ENCODE results near the gene CNPY3. TPM values are rescaled to one million over a fixed set of nuclear protein-coding genes. Genes with fewer than 3 reads are reported as not detected.

Gene CNPY3
- total and polyA plus RNA-seq, 2 of the 13 experiments (the other 11 are each of a cell fraction or from before 2014, with no cell fraction given), result 42.3 to 60.2 TPM

DNA sequence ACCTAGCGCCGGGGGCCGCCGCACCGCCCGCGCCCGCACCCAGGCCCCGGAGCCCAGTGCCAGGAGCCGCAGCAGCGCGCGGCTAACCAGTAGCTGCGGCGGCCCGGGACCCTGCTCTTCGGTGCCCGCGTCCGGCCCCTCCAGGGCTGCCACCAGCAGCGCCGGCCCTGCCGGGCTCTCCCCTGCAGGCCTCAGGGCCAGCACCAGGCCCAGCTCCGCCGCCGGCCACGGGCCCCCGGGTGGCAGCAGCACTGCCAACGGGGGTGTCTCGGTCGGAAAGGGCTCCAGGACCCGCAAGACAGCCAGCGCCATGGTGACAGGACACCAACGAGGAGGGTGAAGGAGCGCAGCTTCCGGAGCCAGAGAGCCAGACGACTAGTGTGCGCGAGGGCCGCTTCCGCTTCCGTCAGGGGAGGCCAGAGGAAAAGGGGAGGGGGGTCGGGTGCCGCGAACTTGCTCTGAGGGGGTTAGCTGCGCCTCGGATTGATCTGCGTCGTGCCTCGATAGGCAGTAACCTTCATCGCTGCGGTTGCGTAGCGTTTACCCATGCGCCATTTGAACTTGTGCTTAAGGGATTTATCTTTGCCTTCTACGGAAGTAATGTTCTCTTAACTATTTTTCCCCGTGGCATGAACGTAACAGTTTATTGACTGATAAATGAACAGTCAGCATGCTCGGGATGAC, 49.7 kb downstream of the CNPY3 start, which contains the start of gene PEX6 (continued):
- TF ChIP-seq, protein P1, sequence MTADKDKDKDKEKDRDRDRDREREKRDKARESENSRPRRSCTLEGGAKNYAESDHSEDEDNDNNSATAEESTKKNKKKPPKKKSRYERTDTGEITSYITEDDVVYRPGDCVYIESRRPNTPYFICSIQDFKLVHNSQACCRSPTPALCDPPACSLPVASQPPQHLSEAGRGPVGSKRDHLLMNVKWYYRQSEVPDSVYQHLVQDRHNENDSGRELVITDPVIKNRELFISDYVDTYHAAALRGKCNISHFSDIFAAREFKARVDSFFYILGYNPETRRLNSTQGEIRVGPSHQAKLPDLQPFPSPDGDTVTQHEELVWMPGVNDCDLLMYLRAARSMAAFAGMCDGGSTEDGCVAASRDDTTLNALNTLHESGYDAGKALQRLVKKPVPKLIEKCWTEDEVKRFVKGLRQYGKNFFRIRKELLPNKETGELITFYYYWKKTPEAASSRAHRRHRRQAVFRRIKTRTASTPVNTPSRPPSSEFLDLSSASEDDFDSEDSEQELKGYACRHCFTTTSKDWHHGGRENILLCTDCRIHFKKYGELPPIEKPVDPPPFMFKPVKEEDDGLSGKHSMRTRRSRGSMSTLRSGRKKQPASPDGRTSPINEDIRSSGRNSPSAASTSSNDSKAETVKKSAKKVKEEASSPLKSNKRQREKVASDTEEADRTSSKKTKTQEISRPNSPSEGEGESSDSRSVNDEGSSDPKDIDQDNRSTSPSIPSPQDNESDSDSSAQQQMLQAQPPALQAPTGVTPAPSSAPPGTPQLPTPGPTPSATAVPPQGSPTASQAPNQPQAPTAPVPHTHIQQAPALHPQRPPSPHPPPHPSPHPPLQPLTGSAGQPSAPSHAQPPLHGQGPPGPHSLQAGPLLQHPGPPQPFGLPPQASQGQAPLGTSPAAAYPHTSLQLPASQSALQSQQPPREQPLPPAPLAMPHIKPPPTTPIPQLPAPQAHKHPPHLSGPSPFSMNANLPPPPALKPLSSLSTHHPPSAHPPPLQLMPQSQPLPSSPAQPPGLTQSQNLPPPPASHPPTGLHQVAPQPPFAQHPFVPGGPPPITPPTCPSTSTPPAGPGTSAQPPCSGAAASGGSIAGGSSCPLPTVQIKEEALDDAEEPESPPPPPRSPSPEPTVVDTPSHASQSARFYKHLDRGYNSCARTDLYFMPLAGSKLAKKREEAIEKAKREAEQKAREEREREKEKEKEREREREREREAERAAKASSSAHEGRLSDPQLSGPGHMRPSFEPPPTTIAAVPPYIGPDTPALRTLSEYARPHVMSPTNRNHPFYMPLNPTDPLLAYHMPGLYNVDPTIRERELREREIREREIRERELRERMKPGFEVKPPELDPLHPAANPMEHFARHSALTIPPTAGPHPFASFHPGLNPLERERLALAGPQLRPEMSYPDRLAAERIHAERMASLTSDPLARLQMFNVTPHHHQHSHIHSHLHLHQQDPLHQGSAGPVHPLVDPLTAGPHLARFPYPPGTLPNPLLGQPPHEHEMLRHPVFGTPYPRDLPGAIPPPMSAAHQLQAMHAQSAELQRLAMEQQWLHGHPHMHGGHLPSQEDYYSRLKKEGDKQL (CRISPR knock-in tag; IDR thresholded peaks at IDR 0.05; ENCODE audit: low read depth), result no peak
- TF ChIP-seq, protein P2, sequence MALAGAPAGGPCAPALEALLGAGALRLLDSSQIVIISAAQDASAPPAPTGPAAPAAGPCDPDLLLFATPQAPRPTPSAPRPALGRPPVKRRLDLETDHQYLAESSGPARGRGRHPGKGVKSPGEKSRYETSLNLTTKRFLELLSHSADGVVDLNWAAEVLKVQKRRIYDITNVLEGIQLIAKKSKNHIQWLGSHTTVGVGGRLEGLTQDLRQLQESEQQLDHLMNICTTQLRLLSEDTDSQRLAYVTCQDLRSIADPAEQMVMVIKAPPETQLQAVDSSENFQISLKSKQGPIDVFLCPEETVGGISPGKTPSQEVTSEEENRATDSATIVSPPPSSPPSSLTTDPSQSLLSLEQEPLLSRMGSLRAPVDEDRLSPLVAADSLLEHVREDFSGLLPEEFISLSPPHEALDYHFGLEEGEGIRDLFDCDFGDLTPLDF (CRISPR knock-in tag; IDR thresholded peaks at IDR 0.05), result no peak
- TF ChIP-seq SMAD9 (CRISPR knock-in tag; IDR thresholded peaks at IDR 0.05), result peak; percentile 88; the same call in 1 of the 2 replicates
- TF ChIP-seq MED8 (CRISPR knock-in tag; IDR thresholded peaks at IDR 0.05; ENCODE audit: insufficient replicate concordance), result no peak
- no peak for TF ChIP-seq ZNF207 (IDR thresholded peaks at IDR 0.05; ENCODE audit: borderline replicate concordance)
- TF ChIP-seq SALL2 (CRISPR knock-in tag; IDR thresholded peaks at IDR 0.05), result no peak
- no peak for TF ChIP-seq KAT2B (IDR thresholded peaks at IDR 0.05; ENCODE audit: borderline replicate concordance, low read depth, low read length)
- TF ChIP-seq, protein P3, sequence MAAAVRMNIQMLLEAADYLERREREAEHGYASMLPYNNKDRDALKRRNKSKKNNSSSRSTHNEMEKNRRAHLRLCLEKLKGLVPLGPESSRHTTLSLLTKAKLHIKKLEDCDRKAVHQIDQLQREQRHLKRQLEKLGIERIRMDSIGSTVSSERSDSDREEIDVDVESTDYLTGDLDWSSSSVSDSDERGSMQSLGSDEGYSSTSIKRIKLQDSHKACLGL (CRISPR knock-in tag; IDR thresholded peaks at IDR 0.05), result no peak; the same call in 1 of the 2 replicates
- TF ChIP-seq MAF1 (CRISPR knock-in tag; IDR thresholded peaks at IDR 0.05; ENCODE audit: borderline replicate concordance), result no peak
- no peak for TF ChIP-seq ZNF20 (CRISPR knock-in tag; IDR thresholded peaks at IDR 0.05)
- TF ChIP-seq CHD2 (IDR thresholded peaks at IDR 0.05; ENCODE audit: low read depth, low read length), result no peak
- TF ChIP-seq ZNF891 (CRISPR knock-in tag; IDR thresholded peaks at IDR 0.05), result no peak; the same call in 1 of the 2 replicates
- TF ChIP-seq, protein P4, sequence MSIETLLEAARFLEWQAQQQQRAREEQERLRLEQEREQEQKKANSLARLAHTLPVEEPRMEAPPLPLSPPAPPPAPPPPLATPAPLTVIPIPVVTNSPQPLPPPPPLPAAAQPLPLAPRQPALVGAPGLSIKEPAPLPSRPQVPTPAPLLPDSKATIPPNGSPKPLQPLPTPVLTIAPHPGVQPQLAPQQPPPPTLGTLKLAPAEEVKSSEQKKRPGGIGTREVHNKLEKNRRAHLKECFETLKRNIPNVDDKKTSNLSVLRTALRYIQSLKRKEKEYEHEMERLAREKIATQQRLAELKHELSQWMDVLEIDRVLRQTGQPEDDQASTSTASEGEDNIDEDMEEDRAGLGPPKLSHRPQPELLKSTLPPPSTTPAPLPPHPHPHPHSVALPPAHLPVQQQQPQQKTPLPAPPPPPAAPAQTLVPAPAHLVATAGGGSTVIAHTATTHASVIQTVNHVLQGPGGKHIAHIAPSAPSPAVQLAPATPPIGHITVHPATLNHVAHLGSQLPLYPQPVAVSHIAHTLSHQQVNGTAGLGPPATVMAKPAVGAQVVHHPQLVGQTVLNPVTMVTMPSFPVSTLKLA (IDR thresholded peaks at IDR 0.05), result peak; percentile 15; the same call in 1 of the 2 replicates
- TF ChIP-seq MYNN (CRISPR knock-in tag; IDR thresholded peaks at IDR 0.05; ENCODE audit: low read depth), result no peak; the same call in 1 of the 2 replicates
- TF ChIP-seq SRSF9 (IDR thresholded peaks at IDR 0.05; ENCODE audit: borderline replicate concordance, insufficient read depth, low read depth, low read length, poor library complexity, severe bottlenecking), result no peak
- TF ChIP-seq, protein P5, sequence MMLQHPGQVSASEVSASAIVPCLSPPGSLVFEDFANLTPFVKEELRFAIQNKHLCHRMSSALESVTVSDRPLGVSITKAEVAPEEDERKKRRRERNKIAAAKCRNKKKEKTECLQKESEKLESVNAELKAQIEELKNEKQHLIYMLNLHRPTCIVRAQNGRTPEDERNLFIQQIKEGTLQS (CRISPR knock-in tag; IDR thresholded peaks at IDR 0.05), result peak; percentile 40; the same call in 1 of the 2 replicates
- TF ChIP-seq GATAD1 (CRISPR knock-in tag; IDR thresholded peaks at IDR 0.05), result peak; percentile 90
- no peak for TF ChIP-seq ZNF160 (CRISPR knock-in tag; IDR thresholded peaks at IDR 0.05)
- TF ChIP-seq, protein P6, sequence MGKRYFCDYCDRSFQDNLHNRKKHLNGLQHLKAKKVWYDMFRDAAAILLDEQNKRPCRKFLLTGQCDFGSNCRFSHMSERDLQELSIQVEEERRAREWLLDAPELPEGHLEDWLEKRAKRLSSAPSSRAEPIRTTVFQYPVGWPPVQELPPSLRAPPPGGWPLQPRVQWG (CRISPR knock-in tag; IDR thresholded peaks at IDR 0.05; ENCODE audit: borderline replicate concordance, low read depth), result no peak
- 0 out of 2 replicates have a peak, but pooled peaks have one; percentile 60 for TF ChIP-seq ZMYM3 (CRISPR knock-in tag; IDR thresholded peaks at IDR 0.05)
